K562 (cell line): ENCODE measurements around the gene MT1M. TPM values are rescaled to one million over a fixed set of nuclear protein-coding genes. Genes with fewer than 3 reads are reported as not detected.

Experiments used
- ATAC-seq: fragments of 200-7000 bp; cut with Tn5 transposase; 3 replicates; pipeline ENCODE4 v1.9.1; 2020; ENCODE audit warnings: moderate library complexity
- BruUV-seq: library from RNA; stranded (reverse); fragments of 400-500 nt; replicated peaks from 2 replicates; lab custom pipeline; 2021; lab: Mats Ljungman, UMichigan
- CTCF ChIA-PET: fragments of 300-600 bp; formaldehyde crosslinking; extraction: SDS; loops from one replicate; lab custom pipeline; 2021; ENCODE audit warnings: low intra/inter-chr PET ratio; lab: Yijun Ruan, JAX
- POLR2A ChIA-PET: fragments of 300-600, 350-650 bp; sonication (Branson Sonifier 250); formaldehyde crosslinking; extraction: SDS; loops from one replicate; lab custom pipeline; 2021; ENCODE audit warnings: antibody characterized with exemption, inconsistent platforms; lab: Yijun Ruan, JAX
- DNase-seq, 4 experiments: peaks; one replicate each; pipeline versions ENCODE4 v3.0.0 to v3.0.0-alpha.2; 2011 to 2018; ENCODE audit warnings: low spot score in 3 of 4, mixed read lengths in 3 of 4; ENCODE audit errors: extremely low read depth in 1 of 4
- FAIRE-seq: peaks from 2 replicates; lab custom pipeline; 2011; peaks lifted over from hg19 to GRCh38; lab: Jason Lieb, UNC
- H2AFZ ChIP-seq: 2 replicates; pipeline ENCODE4 v1.6.0; 2011; ENCODE audit warnings: low read depth, low read length, control low read depth, inconsistent platforms
- H3K27ac ChIP-seq: fragments of 200-600 bp; 3 replicates; pipeline ENCODE4 v1.8.0; 2011; ENCODE audit warnings: low read depth, mild to moderate bottlenecking, control low read depth, inconsistent platforms, low read length, moderate library complexity, mixed read lengths; ENCODE audit errors: extremely low read depth
- H3K27me3 ChIP-seq, 2 experiments: fragments of 300-600 bp in 1 of 2; 2 replicates in 1 of 2; 3 replicates in 1 of 2; pipeline versions ENCODE4 v1.6.0 to v1.8.0; 2011; ENCODE audit warnings: inconsistent platforms in 2 of 2, low read length in 2 of 2, mild to moderate bottlenecking in 1 of 2, mixed read lengths in 1 of 2, moderate library complexity in 1 of 2; ENCODE audit not compliant: control insufficient read depth in 2 of 2, insufficient read depth in 2 of 2
- H3K36me3 ChIP-seq: fragments of 300-600 bp; 3 replicates; pipeline ENCODE4 v1.8.0; 2011; ENCODE audit warnings: mild to moderate bottlenecking, low read length, inconsistent platforms; ENCODE audit not compliant: control insufficient read depth, insufficient read depth
- H3K4me1 ChIP-seq, 2 experiments: fragments of 200-600 bp in 1 of 2; replicated peaks in 1 of 2; 2 replicates in 1 of 2; 3 replicates in 1 of 2; pipeline versions ENCODE4 v1.5.1 to v1.8.0; 2011; ENCODE audit warnings: inconsistent platforms in 2 of 2, low read length in 2 of 2, mild to moderate bottlenecking in 1 of 2, mixed read lengths in 1 of 2, moderate library complexity in 1 of 2; ENCODE audit not compliant: control insufficient read depth in 2 of 2, insufficient read depth in 2 of 2
- H3K4me2 ChIP-seq: 2 replicates; pipeline ENCODE4 v1.6.1; 2011; ENCODE audit warnings: low read length, control low read depth, inconsistent platforms, mixed read lengths; ENCODE audit not compliant: insufficient read depth
- H3K4me3 ChIP-seq: fragments of 200-600 bp; sonication (generic), shearing (Covaris generic); 2 replicates; pipeline ENCODE4 v1.5.1; 2016; ENCODE audit warnings: control low read depth, inconsistent platforms
- H3K79me2 ChIP-seq: fragments of 200-600 bp; 3 replicates; pipeline ENCODE4 v1.8.0; 2011; ENCODE audit warnings: low read length, inconsistent platforms; ENCODE audit not compliant: control insufficient read depth, insufficient read depth
- H3K9ac ChIP-seq, 2 experiments: 2 replicates each; pipeline versions ENCODE4 v1.6.0 to v1.6.1; 2011; ENCODE audit warnings: low read depth in 2 of 2, low read length in 2 of 2, control low read depth in 1 of 2, inconsistent platforms in 1 of 2, mild to moderate bottlenecking in 1 of 2, mixed read lengths in 1 of 2; ENCODE audit not compliant: insufficient read depth in 1 of 2
- H3K9me1 ChIP-seq: one replicate; pipeline ENCODE4 v1.6.0; 2011; ENCODE audit warnings: inconsistent platforms, mild to moderate bottlenecking, low read length, moderate library complexity; ENCODE audit not compliant: control insufficient read depth, insufficient read depth
- H3K9me3 ChIP-seq: replicated peaks from 2 replicates; pipeline ENCODE4 v1.5.1; 2011; ENCODE audit warnings: low read depth, low read length, inconsistent platforms; ENCODE audit not compliant: control insufficient read depth, insufficient read depth
- H4K20me1 ChIP-seq: replicated peaks from 2 replicates; pipeline ENCODE4 v1.6.1; 2011; ENCODE audit warnings: low read length, inconsistent platforms, mixed read lengths; ENCODE audit not compliant: control insufficient read depth, insufficient read depth
- C11orf30 ChIP-seq: fragments of 450-650 bp; IDR thresholded peaks from 2 replicates; pipeline ENCODE4 v1.6.1; 2016; ENCODE audit warnings: low read depth, mild to moderate bottlenecking
- CHD1 ChIP-seq: fragments of 200-600 bp; sonication (generic); IDR thresholded peaks from one replicate; pipeline ENCODE4 v1.6.1; 2012; ENCODE audit warnings: mild to moderate bottlenecking, moderate library complexity, low read length, inconsistent platforms
- ILK ChIP-seq: fragments of 450-650 bp; IDR thresholded peaks from 2 replicates; pipeline ENCODE4 v1.6.1; 2016; ENCODE audit warnings: missing genetic modification characterization, low read depth, mild to moderate bottlenecking, missing compliant biosample characterization, moderate library complexity, borderline replicate concordance
- MEF2A ChIP-seq: IDR thresholded peaks from 2 replicates; pipeline ENCODE4 v1.6.1; 2011; ENCODE audit warnings: low read depth, mild to moderate bottlenecking, low read length, moderate library complexity; ENCODE audit not compliant: control insufficient read depth
- NR1H2 ChIP-seq: sonication (generic); formaldehyde crosslinking; IDR thresholded peaks from 2 replicates; pipeline ENCODE4 v1.4.0; 2020; ENCODE audit warnings: mild to moderate bottlenecking, missing genetic modification reagents
- RAD21 ChIP-seq, 2 experiments: fragments of 250-450 bp in 1 of 2; fragments of 450-650 bp in 1 of 2; sonication (Bioruptor Pico) in 1 of 2; formaldehyde crosslinking in 1 of 2; IDR thresholded peaks in 1 of 2; conservative IDR thresholded peaks in 1 of 2; 2 replicates each; pipeline versions ENCODE4 v1.4.0 to v1.8.0; 2020 to 2022; ENCODE audit warnings: mild to moderate bottlenecking in 2 of 2, moderate library complexity in 1 of 2
- SIX5 ChIP-seq, 2 experiments: IDR thresholded peaks; 2 replicates each; pipeline ENCODE4 v1.6.1; 2011; ENCODE audit warnings: low read length in 2 of 2, borderline replicate concordance in 1 of 2, low read depth in 1 of 2, mild to moderate bottlenecking in 1 of 2, moderate library complexity in 1 of 2; ENCODE audit not compliant: insufficient read depth in 1 of 2
- ZNF134 ChIP-seq: fragments of 250-450 bp; sonication (Bioruptor Pico); conservative IDR thresholded peaks from 2 replicates; pipeline ENCODE4 v1.4.0; 2020
- ZNF24 ChIP-seq: fragments of 450-650 bp; IDR thresholded peaks from 2 replicates; pipeline ENCODE4 v1.6.1; 2016
- ZNF316 ChIP-seq: fragments of 450-650 bp; IDR thresholded peaks from 2 replicates; pipeline ENCODE4 v1.6.1; 2016
- ZNF586 ChIP-seq: fragments of 450-650 bp; formaldehyde crosslinking; conservative IDR thresholded peaks from 2 replicates; pipeline ENCODE4 v1.4.0; 2020; ENCODE audit warnings: mild to moderate bottlenecking, moderate library complexity
- ZNF75A ChIP-seq: fragments of 450-650 bp; formaldehyde crosslinking; IDR thresholded peaks from 2 replicates; pipeline ENCODE4 v1.4.0; 2020; ENCODE audit warnings: mild to moderate bottlenecking
- in situ Hi-C: fragments of 300-500 bp; cut with MboI; formaldehyde crosslinking; loops from 4 replicates; pipeline ENCODE4 v1.15.0; 2018; ENCODE audit warnings: inconsistent platforms, mixed read lengths
- intact Hi-C: fragments of 100-400 bp; cut with micrococcal nuclease; formaldehyde crosslinking; loops from 2 replicates; pipeline ENCODE4 v1.14.2; 2022
- polyA plus RNA-seq, 8 experiments: library from polyadenylated mRNA; depleted of rRNA in 4 of 8; stranded (reverse) in 5 of 8; unstranded in 3 of 8; fragments of >200 nt; fragmentation: Nextera tagmentation in 2 of 8; fragmentation: Illumina TruSeq in 1 of 8; extraction: Ambion mirVana in 2 of 8; extraction: Trizol in 1 of 8; gene quantifications; 2 replicates each; pipeline versions ENCODE4 v1.2.1 to v1.2.3, GENCODE V29; 2011 to 2014; ENCODE audit warnings: inconsistent platforms in 1 of 8, missing spikeins in 1 of 8
- total RNA-seq, 7 experiments: library from RNA; depleted of rRNA in 6 of 7; stranded (reverse); fragments of >200 nt in 6 of 7; fragmentation: Illumina TruSeq in 2 of 7; extraction: Trizol in 2 of 7; gene quantifications; 2 replicates each; pipeline versions ENCODE4 v1.2.1 to v1.2.3, GENCODE V29; 2011 to 2021; ENCODE audit warnings: low replicate concordance in 1 of 7
- TF ChIP-seq, protein P1 (sequence below): sonication (generic); formaldehyde crosslinking; IDR thresholded peaks from 2 replicates; pipeline ENCODE4 v1.8.1; 2022; ENCODE audit warnings: missing genetic modification reagents
- TF ChIP-seq, protein P2 (sequence below): fragments of 250-450 bp; sonication (Bioruptor Pico); IDR thresholded peaks from 2 replicates; pipeline ENCODE4 v1.9.0; 2021; ENCODE audit warnings: mild to moderate bottlenecking
- TF ChIP-seq, protein P3 (sequence below): fragments of 450-650 bp; IDR thresholded peaks from 2 replicates; pipeline ENCODE4 v1.6.1; 2016; ENCODE audit warnings: antibody characterized with exemption
- TF ChIP-seq, protein P4 (sequence below): fragments of 250-450 bp; sonication (Bioruptor Pico); IDR thresholded peaks from 2 replicates; pipeline ENCODE4 v1.5.0; 2021; ENCODE audit warnings: mild to moderate bottlenecking, moderate library complexity

Gene MT1M
- total and polyA plus RNA-seq, 9 of the 15 experiments (the other 6 are each of a cell fraction or from before 2014, with no cell fraction given) = not detected

DNA sequence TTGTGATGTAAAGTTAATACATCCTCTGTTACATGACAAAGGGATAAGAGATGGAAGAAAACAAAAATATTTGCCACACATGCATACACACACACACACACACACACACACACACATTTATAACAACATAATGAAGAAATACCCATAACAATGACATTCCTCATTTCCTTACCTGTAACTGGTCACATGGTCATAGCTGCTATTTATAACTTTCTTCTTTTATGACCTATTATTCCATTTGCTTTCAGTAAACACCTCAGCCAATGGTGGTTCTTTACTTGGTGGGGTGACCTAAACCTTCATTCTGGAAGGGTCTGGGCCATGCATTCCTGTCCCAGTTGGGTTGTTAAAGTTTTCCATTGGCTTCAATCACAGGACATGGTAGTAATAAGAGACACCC, 18.8 kb upstream of the MT1M start (continued):
- TF ChIP-seq, protein P1, sequence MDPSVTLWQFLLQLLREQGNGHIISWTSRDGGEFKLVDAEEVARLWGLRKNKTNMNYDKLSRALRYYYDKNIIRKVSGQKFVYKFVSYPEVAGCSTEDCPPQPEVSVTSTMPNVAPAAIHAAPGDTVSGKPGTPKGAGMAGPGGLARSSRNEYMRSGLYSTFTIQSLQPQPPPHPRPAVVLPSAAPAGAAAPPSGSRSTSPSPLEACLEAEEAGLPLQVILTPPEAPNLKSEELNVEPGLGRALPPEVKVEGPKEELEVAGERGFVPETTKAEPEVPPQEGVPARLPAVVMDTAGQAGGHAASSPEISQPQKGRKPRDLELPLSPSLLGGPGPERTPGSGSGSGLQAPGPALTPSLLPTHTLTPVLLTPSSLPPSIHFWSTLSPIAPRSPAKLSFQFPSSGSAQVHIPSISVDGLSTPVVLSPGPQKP (CRISPR knock-in tag) = no peak
- TF ChIP-seq, protein P2, sequence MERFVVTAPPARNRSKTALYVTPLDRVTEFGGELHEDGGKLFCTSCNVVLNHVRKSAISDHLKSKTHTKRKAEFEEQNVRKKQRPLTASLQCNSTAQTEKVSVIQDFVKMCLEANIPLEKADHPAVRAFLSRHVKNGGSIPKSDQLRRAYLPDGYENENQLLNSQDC (CRISPR knock-in tag) = no peak
- TF ChIP-seq MEF2A = no peak

DNA sequence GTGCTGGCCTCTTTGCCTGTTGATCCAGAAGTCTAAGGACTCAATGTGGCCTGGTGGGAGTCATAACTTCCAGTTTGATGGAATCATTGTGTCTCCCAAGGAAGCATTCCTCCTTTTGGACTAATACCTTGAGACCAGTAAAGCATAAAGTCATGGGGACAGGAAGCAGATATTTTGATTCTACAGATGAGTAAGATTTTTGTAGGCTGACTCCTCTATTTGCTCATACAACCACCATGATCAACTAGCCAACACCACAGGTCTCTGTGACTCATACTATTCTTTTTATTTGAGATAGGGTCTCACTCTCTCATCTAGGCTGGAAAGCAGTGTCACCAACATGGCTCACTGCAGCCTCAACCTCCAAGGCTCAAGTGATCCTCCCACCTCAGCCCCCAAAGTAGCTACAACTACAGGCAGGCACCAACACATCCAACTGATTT, 17.9 kb upstream of the MT1M start:
- TF ChIP-seq ILK (tag) (no peak), C11orf30 (no peak), SIX5 (IDR thresholded peaks at IDR 0.05; ENCODE audit: borderline replicate concordance in 1 of 2, insufficient read depth in 1 of 2, low read depth in 1 of 2, low read length in 2 of 2) (no peak), ZNF24 (no peak), ZNF134 (CRISPR knock-in tag) (no peak), RAD21 (CRISPR knock-in tag; conservative IDR thresholded peaks at IDR 0.05 in 1 of 2, IDR thresholded peaks at IDR 0.05 in 1 of 2) (no peak), NR1H2 (CRISPR knock-in tag) (no peak), ZNF586 (CRISPR knock-in tag) (no peak), ZNF316 (no peak), CHD1 (no peak), ZNF75A (CRISPR knock-in tag) (no peak)
- TF ChIP-seq, protein P3, sequence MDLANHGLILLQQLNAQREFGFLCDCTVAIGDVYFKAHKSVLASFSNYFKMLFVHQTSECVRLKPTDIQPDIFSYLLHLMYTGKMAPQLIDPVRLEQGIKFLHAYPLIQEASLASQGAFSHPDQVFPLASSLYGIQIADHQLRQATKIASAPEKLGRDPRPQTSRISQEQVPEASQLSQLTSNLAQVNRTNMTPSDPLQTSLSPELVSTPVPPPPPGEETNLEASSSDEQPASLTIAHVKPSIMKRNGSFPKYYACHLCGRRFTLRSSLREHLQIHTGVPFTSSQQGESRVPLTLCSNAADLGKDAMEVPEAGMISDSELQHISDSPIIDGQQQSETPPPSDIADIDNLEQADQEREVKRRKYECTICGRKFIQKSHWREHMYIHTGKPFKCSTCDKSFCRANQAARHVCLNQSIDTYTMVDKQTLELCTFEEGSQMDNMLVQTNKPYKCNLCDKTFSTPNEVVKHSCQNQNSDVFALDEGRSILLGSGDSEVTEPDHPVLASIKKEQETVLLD = no peak
- TF ChIP-seq, protein P4, sequence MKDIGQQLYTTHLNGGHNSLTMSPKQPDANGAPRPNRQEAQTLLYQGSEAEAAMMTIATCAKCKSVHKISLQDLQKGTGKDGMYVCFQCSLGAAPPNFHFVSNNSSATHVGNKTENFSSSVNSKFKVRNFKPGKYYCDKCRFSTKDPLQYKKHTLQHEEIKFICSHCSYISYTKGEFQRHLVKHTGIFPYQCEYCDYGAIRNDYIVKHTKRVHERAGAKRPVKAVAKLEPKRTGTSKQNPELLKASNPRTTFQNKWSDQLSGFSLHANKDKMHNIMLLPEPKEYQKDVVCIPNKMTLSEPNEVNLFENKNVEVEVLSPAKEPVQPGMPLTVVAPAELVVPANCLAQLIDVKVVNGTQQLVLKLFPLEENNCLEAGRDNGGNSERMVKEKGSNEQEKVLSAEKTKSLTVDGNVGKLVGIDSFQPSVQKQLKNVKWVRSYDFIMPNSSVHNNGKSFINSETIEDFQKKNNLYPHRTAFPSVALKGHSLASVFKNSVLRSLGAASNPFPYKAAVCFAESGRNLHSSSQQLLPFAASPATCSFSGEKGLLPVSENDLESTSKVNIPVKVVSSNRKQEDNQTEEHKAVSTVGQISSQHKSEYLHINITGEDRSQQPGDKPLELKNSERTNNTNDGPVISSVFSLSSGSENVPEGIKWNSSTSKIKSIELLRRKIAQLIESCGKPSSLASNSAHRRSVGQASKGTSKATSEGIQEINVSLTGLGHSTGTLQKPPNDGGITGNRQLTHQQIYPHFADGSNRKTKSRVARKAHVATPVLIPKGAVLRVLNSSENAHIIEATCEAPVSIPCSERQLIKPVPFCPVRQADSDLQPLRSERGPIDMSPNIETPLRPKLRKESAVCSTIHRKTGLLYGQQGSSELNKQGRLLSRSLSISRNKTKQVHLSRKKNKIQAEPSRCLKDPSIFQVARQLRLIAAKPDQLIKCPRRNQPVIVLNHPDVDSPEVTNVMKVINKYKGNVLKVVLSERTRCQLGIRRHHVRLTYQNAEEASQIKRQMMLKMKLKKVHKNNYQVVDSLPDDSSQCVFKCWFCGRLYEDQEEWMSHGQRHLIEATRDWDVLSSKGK (CRISPR knock-in tag) = no peak
- Histone ChIP-seq H3K36me3 (no peaks in the 10 kb centered on the region), H3K4me1 (peaks cover 9 to 11% of the 10 kb centered on the region in 2 experiments), H2AFZ (no peak overlapping the region), H3K4me2 (no peak overlapping the region), H3K79me2 (no peaks in the 10 kb centered on the region), H3K9me1 (no peaks in the 10 kb centered on the region), H4K20me1 (no peaks in the 10 kb centered on the region), H3K9ac (no peak overlapping the region), H3K9me3 (no peaks in the 10 kb centered on the region), H3K27me3 (peaks cover 15 to 37% of the 10 kb centered on the region in 2 experiments), H3K27ac (no peak overlapping the region), H3K4me3 (no peak overlapping the region)
- CTCF ChIA-PET = no interaction called here
- FAIRE-seq (no peak), ATAC-seq (no peak), DNase-seq (no peak)
- POLR2A ChIA-PET = no interaction called here
- BruUV-seq = no TSS peak
- intact Hi-C loops (no loop called here), in situ Hi-C loops (no loop called here)
